DLD1 (cell line): ENCODE data around the gene HDAC7.

Experiments
- in situ Hi-C: cut with HindIII; loops from 2 replicates; pipeline ENCODE4 v1.10.0; 2017; ENCODE audit warnings: low sequenced_read_pairs

The HDAC7 gene

DNA sequence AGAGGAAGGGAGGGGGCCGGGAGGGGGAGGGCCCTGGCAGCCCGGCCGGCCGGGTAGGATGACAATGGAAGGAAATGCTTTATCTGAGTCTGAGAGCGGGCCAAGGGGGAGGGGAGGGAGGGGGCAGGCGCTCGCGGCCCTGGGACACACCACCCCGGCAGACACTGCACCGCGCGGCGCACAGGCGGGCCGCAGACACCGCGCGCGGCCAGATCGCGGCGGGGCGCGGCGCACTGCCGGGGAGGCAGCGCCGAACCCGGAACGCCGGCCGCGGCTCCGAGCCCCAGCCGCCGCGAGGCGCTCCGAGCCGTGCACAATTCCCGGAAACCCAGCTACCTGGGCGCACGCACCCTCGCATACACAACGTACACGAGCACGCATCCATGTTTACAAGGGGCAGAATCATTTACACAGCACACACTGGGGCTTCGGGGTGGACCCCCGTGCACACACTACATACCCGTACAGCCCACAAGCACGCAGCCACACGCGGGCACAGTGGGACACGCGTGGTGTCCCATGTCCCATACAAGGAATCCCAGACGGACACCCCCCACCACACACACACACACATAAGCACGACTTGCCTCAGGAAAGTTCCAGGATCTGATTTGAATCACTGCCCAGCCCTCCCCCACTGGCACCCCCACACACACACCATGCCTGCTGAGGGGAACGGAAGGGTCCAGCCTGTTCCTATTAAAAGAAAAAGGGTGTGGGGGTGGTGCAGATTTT, at the start of gene HDAC7:
Gene HDAC7 (minus strand): TSS at position 8 of the 735 bp plus-strand sequence. CDS start 118 bp downstream, outside the sequence.
- in situ Hi-C loops, result no loop called here

DNA sequence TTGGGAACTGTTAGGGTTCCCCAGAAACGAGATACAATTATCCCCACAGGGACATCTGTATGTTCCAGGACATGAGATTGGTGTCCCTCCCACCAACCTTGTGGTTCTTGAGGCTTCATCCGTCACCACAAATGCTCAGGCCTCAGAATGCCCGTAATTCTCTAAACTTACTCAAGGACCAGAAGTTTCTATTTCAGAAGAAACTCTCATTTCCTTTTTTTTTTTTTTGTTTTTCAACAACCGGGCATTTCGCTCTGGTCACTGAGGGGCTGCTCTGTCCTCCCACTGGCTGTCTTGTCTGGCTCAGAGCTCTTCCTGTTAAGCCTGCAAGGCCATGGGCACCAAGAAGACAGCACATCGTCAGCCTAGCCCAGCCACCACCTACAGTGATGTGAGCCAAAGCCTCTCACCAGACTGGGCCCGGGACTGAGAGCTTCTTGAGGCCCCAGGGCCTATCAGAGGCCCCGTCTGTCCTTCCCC, 48.9 kb upstream of the HDAC7 start:
- in situ Hi-C loops, result no loop called here

DNA sequence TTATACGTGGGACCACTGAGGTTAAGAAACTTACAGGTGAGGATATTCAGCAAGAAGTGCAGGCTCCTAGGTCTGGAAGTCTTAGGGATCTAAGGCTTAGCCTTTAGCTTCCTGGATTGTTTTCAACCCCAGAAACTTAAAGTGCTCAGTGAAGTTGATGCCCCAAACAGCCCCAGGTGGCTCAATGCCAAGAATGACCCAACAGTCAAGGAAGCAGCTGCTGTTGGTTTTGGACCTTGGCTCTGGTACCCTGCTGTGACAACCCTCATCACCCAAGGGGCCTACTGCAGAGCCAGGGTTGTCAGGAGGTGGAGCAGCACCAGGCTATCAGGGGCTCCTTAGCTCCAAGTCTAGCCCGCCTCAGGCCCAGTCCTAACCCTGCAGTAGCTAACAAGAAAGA, 48.3 kb upstream of the HDAC7 start:
- in situ Hi-C loops, result no loop called here

DNA sequence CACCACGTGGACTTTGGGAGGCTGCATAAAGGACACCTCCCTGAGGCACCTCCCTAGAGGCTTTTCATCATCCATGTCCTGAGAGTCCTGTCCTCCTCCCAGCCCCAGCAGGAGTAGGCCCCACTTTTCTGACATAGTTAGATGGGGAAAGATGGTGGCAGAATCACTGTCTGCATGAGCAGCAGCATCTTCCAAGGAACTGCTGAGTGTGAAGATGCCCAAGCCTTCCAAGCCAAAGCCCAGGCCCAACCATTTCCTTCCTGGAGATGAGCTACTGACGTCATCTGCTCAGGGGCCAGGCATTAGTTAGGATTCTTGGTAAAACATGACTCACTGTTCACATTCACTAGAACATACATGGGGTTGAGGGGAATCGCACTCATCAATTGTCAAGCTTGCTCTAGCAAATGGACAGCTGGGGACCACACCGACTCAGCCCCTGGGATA, 47.8 kb upstream of the HDAC7 start:
- in situ Hi-C loops, result no loop called here

DNA sequence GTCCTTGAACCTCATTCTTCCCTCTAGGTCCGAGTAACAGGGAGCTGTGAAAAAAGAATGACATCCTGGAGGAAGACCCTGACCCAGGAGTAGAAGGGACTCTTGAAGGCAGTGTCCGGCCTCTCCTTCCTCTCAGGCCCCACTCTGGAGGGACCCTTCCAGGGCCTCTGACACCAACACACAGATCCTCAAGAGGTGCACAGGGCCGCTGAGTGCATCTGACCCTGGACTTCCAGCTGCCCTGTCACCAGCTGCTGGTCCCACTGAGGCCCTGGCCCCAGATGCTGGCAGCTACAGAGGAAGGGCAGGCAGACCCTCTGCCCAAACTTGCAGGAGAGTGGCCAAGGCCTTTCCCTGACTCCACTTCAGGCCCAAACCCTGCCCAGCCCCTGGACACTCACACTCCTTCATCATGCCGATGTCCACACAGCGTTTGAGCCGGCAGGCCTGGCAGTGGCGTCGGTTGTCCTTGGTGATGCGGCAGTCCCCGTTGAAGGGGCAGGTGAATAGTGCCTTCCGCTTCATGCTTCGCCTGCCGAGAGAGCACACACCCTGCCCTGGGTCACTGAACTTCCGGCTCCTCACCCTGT, 45.0 kb upstream of the HDAC7 start:
- in situ Hi-C loops, result no loop called here

DNA sequence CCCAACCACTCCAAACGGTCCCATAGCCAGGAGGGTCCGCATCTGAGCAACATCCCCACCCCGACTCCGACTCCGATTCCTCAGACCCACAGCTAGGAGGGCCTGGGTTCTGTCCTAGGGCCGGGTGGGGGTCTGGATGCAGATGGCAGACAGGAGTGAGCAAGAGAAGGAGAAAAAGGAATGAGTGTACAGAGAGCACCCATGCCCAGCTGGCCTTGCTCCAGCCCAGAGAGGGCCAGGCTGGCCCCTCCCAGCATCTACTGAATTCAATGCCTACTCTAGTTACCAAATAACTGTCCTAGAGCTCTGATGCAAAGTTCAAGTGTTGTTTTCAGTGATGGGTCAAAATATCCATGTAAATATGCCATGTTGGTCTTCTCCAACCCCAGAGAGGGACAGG, 44.3 kb upstream of the HDAC7 start:
- in situ Hi-C loops, result no loop called here

DNA sequence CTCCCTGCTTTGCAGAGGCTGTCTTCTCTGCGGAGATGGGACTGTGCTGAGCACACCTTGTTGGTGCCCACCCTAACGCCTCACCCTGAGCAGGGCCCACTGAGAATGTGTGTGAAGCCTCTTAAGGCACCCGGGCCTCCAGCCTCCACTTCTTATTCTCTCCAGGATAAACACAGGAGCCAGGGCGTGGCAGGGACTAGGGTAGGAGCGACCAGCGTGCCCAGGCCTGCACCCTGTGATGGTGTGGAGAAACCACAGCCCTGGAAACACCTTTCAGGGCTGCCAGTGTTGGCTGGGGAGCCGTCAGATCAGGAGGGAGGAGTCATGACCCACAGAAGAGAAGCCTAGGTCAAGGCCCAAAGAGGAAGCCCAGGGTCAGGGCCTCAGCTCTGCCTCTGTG, 43.8 kb upstream of the HDAC7 start:
- in situ Hi-C loops, result no loop called here

DNA sequence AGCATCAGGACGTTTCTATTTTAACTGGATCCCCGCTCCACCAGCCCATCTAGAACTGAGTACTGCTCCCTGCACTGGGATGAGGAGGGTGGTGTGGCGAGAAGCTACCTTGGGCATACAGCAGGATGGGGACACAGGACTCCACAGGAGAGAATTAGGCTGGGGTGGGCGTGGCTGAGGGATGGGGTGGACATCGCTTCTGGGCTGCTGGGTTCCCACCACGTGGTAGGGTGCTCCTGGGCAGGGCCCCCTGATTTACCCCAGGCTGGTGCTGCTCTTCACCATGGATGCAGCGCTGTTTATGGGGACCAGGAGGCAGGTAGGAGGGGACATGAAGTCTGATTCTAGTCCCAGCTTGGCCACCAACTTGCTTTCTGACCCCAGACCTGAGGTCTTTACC, 43.2 kb upstream of the HDAC7 start:
- in situ Hi-C loops, result no loop called here

DNA sequence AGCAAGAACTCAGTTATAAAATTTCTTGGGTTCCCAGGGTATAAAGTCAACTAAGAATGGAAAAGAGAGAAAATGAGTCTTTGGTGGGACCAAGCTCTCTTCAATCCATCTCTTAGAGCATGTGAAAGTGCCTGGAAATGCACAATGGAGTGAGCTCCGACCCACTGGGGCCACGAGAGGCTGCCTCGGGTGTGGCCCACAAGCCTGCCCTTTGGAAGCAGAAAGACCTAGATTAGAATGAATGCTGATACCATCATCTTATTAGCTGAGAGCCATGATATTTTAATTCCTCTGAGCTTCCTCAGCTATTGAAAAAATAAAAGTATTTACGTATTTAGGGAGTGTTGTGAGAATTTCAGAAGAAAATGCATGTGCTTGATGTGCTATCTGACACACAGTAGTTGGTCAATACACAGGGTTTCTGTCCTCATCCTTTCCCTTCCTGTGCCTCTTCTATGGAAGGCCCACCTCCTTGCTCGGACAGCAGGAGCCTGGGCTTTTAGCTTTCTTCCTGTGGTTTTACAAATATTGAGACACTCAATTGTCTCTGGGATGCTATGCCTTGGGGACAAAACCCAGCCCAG, 42.6 kb upstream of the HDAC7 start:
- in situ Hi-C loops, result no loop called here

DNA sequence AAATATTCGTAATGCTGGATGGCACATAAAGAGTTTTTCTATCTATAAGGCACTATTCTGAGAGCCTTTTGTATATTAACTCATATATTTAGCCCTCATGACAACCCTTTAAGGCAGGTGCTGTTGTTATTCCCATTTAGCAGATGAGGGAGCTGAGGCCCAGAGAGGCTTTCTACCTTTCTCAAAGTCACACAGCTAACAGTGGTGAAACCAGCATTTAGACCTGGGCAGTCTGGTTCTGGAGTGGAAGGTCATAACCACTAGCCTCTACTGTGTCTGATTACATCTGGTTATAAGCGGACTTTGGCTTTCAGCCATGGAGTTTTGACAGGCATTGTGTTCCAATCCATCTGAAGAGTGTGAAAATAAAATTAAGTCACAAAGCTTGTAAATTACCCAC, 41.2 kb upstream of the HDAC7 start:
- in situ Hi-C loops, result no loop called here

DNA sequence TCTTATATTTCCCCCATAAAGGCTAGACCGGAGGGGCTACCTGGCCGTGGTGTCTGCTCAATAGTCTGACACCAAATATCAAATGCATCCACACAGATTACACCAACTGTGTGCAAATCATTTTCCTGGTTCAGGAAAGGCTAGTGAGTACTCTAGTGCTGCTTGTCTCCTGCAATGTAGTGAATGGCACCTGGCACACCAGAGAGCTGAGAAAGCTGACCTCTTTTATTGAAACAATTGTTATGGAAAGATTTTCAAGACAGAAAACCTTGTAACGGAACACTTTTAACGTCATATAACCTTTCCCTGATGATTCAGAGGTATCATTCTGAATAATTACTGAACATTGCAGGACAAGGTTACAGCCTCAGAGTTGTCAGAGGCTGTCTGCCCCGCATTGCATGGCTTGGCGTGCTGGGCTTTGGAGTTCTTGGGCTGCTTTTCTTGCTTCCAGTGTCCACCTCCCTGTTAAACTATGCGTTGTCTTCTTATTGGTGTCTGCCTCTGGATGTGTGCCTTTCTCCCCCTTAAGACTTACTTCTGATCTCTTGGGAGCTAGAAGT, 40.7 kb upstream of the HDAC7 start:
- in situ Hi-C loops, result no loop called here

DNA sequence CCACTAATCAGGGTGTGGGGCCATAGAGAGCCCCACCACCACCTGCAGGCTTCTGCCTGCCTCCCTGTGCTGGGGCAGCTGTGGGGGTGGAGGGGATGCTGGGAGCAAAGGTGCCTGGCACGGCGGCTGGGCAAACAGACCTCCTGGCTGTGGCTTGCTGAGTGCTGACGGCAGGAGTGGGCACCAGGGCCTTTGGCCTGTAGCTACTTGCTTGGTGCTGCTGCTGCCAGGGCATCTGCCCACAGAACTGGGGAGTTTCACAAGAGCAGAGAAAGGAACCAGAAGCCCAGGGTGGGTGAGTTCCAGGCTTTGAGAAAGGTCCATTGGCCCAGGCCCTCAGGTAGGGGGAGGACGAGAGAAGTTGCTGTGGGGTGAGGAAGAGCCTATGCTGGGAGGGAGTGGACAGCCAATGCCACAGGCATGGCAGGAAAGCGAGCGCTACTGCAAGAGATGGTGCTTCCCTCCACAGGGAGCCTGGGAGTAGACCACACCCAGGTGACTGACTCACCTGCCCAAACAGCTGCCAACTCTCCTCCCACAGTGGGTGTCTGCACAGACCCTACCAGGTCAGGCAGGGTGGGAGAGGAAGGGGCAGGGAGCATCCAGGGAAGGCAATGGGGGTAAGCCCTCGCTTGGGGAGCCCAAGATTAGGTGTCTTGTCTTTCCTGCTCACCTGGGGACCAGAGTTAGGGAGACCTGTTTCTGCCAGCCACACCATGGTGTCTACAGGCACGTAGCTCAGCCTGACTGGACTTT, 39.0 kb upstream of the HDAC7 start:
- in situ Hi-C loops, result no loop called here

DNA sequence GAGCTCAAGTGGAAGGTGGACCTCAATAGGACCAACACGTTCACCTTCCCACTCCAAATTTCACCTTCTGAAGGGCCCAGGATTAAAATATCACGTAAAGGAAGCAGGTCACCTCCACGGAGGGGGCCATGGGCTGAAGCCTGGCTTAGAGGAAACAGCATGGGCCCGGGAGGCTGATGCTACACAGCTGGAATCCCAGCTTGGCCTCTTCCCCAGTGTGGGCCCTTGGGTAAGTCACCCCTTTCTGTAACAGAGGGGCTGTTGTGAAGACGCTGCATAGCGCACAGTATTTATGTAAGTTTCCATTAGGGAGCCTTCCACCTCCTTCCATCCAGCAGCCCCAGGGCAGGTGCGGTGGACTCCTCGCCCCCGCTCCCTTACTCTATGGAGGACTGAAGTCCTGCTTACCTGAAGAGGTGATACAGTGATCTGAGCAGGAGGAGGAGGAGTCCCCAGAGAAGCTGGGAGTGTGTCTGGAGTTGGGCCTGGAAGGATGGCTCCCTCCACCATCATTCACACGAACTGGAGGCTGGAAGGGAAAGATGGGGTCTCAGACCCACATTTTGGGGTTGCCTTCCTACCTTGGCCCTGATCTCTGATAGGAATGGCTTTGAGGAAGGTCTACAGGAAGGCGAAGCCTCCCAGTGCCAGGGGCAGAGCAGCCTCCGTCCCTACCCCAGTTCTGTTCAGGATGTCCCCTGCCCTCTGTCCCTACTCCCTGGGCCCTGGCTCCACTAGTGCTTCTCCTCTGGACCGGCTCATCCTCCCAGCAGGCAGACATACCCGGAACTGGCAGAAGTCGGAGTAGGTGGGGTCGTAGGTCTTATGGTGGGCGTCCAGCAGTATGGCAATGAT, 37.2 kb upstream of the HDAC7 start:
- in situ Hi-C loops, result no loop called here

DNA sequence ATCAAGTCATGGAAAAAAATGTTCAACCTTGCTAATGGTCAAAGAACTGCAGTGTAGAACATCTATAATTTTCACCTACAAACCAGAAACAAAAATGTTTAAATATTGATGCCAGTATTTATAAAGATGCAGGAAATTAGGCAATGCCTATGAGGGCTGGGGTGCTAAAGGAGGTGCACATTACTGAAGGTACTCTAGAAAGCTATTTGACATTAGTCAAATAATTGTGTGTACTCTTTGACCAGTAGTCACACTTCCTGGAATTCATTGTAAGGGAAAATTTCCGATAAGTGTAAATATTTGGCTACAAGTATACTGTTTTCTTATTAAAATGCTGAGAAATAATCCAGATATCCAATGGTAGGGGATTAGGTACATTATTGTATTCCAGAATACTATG, 36.4 kb upstream of the HDAC7 start:
- in situ Hi-C loops, result no loop called here

DNA sequence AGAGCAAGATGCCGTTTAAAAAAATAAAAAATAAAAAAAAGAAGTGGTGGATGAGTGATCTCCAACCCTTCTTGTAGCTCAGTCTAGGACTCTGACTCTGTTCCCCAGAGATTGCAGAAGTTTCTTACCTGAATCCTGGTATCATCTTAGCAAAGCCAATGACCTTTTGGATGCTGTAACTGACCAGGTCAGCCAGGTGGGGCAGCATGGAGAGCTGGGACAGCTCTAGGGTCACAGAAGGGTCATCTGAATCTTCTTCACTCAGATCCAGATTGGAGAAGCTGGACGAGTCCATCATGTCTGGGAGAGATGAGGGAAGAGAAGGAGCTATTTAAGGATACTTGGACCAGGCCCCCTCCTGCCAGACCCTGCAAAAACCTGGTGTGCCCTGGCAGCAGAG, 35.8 kb upstream of the HDAC7 start:
- in situ Hi-C loops, result no loop called here

DNA sequence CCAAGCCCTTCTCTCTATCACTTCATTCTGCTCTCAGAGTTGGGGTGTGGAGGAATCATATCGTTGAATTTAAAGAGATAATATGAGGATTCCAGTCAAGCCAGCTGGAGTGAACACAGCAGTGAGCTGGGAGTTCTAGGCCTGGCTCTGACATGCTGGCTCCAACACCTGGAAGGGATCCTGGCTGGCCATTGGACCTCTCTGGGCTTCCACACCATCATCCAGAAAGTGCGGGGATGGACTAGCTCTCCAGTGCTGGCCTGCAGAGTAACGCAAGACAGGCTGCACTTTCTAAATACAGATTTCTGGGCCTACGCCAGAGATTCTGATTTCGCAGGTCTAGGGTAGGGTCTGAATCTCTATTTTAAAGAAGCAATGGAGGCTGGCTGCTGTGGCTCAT, 34.8 kb upstream of the HDAC7 start:
- in situ Hi-C loops, result no loop called here

DNA sequence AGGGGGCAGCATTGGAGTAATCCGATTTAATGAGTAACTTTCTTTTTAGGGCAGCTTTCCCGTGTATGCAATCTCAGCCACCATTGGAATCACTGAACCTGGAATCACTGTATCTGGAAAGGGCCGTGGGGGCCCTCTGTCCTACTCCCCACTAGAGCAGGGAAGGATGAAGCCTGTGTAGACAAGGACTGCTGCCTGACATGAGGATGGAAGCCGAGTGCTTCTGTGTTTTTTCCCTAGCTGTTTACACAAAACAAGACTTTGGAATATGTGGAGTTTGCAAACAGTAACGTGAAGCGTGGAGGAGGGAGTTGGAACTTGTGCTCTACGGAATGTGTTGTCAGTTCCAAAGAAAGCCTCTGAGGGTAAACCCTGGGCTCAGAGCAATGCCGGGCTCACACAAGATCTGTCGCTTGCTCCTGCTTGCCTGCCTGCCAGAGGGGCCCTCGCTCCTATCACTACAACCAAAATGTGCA, 32.4 kb upstream of the HDAC7 start:
- in situ Hi-C loops, result no loop called here

DNA sequence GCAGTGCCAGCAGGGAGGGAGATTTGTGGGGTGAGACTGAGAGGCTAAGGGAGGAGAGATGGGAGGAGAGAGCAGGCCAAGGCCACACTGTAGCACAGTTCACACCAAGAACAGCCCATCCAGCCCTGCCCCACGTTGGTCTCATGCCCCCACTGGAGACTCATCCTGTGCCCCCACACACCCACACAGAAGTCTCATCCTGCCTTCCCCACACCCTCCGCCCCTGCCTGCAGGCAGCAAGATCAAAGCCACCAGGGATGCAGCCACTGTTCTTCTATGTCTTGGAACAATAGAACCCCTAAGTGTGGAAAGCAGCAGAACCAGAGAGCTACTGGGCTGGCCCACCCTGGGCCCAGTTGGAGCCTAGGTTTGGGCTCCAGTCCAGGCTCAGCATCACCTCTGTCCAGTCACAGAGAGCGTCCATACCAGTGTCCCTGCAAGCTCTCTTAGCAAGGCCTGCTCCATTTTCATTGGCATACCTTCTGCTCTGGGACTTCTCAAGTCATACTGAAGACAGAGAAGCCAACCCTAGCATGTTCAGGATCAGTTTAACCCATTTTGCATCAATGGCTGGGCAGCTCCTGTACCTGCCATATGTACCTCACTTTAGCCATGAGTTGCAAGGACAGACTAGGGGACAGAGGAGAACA, 31.7 kb upstream of the HDAC7 start:
- in situ Hi-C loops, result no loop called here
